Measurements from ENCODE around the gene FNTB.
"Not testable (repeated sequence)": the region's sequence is repeated elsewhere in the genome, so short reads cannot be mapped to it uniquely, and the experiment has no call there.

Gene FNTB

GRCh38 chr14:65054471-65055085 lies 67.9 kb downstream of the FNTB start:
- no peak for DNase-seq

DNA sequence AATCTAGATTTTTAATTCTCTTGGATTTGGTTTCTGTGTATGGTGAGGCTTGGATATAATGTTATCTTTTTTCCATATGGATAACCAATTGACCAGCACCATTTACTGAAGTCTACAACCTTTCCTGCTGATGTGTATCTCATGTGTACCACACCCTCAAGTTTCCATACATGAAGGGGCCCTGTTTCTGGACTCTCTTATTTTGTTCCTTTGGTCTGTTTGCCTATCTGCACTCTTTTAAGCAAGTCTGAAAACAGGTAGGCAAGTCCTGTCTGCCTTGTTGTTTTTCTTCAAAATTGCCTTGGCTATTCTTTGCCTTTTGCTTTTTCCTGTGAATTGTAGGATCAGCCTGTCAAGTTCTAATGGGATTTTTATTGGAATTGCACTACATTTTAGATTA lies 71.0 kb downstream of the FNTB start:
- DNase-seq = no peak

GRCh38 chr14:65062096-65063075 lies 75.7 kb downstream of the FNTB start:
- DNase-seq = peak; percentile 20

GRCh38 chr14:65065719-65066118 lies 79.0 kb downstream of the FNTB start:
- no peak for DNase-seq

DNA sequence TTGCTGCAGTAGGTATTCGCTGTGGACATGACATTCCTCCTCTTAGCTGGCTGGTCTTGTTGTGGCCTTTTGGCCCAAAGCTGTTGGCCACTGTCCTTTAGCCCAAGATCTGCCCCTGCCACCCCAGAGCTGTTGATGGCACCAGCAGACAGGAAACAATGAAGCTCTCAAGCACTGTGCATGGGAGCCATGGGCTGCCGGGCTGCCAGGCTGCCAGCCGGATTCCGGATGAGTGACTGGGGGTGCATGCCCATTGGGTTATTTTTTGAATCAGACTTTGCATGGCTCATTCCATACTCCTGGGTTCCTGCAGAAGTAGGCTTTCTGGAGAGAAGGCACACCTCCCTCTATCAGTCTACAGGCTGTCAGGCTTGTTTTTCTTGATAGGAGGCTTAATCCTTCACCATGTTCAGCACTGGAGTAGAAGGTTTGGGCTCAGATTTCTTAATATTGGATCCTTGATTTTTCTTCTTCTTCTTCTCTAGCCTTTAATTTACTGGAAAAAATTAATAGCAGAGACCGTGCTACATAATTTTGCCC lies 83.2 kb downstream of the FNTB start:
- no peak for DNase-seq

DNA sequence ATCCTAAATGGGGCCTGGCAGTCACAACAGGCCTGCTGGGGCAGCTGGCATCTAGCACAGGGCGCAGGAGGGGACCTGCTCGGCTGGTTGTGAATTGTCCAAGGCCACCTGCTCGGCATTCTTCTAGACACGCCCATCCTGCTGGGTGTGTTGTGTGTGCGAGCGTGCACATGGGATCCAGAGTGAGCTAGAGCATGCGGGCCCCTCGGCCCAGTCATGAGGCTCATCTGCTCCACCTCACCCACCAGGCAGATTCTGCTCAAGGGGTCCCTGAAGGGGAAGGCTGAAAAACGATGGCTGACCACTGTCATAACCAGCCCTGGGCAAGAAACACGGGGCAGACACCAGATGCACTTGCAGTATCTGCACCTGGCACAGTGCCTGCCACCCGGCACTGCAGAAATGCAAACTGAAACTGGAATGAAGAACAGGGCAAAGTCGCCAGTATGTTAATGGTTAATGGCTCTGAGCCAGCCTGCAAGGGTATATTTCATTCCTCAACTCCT lies 83.8 kb downstream of the FNTB start:
- DNase-seq = no peak

GRCh38 chr14:65071544-65071943 lies 84.8 kb downstream of the FNTB start:
- no peak for DNase-seq

DNA sequence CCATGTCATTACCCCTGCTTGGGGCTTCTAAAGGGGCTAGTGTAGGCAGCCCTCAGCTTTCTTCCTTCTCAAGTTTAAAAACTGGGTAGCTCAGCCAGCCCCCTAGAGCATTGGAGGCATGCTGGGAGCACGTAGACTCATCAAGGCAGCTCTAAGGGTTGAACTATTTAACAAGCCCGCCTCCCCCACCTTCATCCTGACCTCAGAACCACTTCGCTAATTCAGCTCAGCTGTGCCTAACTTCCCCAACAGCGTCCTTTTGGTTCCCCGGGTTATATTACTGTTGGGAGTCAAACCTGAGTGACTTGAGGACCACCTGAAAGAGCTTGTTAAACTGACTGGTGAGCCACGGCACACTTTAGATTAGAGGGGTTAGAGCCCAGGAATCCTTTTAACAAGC lies 85.6 kb downstream of the FNTB start:
- no peak for DNase-seq

DNA sequence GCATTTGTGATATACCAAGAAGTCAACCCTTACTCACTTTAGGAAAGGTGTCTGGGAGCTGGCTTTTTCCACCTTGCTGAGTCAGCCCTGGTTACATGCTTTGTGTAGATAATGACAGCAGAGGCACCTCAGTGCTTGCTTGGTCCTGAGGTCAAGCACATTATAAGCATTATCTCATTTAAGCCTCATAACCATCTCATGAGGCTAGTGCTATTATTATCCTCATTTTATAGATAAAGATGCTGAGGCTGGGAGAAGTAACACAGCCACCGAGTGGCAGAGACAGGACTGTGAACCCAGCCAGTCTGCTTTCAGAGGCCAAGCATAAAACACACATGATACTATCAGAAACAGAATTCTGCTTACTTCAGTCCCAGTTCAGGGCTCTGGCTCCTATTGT lies 86.2 kb downstream of the FNTB start:
- DNase-seq = no peak

DNA sequence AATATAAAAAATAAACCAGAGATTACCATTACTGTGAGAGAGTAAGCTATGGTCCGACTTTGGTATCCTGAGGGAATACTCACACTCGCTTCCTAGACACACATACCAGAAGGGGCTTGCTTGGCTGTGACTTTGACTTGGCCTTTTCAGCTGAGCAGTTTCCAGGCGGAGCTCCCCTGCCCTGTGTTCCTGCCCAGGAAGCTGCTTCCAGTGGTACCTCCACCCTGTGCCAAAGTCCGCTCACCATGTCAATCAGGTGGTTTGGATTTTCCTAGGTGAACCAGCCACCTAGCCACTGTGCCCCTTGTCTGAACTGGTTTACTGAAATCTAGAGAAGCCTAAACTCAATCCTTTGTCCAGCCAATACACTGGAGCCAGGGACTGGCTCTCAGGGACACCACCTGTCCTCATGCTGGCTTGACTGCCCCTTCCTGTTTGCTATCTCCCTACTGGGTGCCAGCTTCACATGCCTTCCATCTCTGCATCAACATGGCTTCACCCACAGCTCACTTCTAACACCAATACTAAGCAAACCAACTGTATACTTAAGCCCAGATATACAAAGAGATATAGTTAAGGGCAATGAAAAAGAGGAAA lies 87.0 kb downstream of the FNTB start:
- DNase-seq = no peak

DNA sequence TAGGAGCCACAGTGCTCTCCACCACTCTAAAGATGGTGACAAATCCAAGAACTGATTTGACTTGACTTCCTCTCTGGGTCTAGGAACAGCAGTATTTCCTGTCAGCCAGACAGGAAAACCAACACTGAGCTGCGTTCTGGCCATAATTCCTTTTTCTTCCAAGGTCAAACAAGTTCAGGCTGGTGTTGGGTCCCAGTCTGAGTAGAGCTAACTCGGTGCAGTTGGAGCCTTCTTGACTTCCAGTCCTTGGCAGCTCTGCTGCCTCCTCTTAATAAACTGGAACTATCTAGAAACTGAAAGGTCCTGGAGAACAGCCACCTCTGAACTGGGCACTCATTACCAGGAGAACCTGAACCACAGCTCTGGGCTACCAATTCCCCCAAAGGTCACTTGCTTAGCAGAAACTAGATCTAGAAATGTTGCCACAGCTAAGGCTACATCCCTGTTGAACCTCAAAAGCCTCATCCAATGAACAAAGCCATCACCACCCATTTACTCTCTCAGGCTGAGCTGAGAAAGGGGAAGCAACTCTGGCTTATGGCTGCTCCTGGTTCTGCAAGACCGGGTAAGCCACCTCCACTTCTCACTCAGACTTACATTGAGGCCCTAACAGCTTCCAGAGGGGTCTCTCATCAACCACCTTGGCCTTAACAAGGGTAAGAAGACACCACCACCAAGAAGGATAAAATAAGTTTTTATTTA lies 87.9 kb downstream of the FNTB start:
- no peak for DNase-seq

GRCh38 chr14:65075628-65076325 lies 89.1 kb downstream of the FNTB start:
- DNase-seq = no peak

- DNase-seq = no peak
Measured at GRCh38 chr14:65077318-65077717, 90.6 kb downstream of the FNTB start.

DNA sequence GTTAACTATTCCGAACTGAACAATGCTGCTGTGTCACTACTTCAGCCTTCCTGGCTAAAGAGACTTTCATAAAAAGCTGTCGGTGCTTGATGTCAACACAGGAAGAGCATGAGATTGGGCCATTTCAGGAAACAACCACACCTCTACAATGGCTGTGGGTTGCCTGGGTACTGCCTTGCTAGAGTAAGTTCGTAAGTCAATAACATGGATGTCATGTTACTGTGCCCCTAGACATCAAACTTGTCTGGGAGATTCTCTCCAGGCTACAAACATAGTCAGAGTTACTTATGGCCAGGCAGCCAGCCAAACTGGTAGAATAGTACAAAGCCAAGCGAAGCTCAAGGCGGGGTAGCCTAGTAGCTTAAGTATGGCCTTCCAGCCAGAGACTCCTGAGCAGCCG lies 92.5 kb downstream of the FNTB start:
- DNase-seq = no peak

GRCh38 chr14:65079768-65080167 lies 93.1 kb downstream of the FNTB start:
- DNase-seq = no peak

DNA sequence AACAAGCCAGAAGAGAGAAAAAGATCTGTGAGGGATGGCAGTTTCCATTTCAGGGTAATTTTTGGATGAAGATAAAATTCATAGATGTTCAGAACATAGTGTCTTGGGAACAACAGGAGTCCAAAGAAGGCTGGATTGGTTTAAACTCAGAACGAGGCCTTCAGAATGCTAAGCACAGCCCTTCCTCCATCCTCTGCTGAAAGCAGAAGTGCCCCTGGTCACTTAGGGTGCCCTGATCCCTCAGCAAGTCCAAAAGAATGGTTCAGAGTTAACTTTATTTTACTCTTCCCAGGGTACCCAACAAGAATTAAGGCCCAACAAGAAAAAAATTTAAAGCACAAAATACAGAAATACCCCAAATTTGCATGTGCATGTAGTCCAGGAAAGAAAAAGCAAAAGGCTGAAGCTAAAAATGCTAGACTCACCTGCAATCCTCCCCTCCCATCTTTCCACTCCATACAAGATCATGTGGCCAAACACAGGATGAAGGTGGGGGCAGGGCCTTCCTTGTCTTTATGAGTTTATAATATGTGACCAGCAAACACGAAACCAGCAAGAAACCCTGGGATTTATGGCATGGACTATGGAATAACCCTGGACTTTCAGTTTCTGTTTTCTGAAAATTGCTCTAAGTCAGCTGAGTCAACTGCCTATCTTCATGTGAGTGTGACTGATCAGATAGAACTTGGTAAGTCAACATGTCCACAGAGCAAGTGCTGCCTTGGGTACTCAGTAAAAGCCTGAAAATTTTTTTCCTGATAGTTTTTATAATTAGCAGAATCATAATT lies 94.5 kb downstream of the FNTB start:
- DNase-seq = no peak

DNA sequence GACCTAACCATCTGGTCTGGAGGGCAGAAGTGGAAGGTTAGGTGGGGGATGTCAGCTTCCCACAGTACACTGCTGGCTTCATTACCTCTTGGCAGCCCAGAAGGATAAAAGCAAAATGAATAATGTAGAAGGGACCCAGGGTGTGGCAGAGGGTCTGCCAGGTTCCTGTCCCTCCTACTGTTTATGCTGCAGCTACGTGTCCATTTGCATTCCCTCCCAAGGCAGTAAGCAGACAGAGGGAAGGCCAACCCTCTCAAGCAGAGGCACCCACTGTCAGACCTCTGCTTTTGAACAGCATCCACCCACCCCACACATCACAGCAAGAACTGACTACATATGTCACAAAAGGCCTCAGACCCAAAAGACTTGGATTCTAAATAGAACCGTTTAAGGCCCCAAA lies 96.2 kb downstream of the FNTB start:
- DNase-seq = no peak

DNA sequence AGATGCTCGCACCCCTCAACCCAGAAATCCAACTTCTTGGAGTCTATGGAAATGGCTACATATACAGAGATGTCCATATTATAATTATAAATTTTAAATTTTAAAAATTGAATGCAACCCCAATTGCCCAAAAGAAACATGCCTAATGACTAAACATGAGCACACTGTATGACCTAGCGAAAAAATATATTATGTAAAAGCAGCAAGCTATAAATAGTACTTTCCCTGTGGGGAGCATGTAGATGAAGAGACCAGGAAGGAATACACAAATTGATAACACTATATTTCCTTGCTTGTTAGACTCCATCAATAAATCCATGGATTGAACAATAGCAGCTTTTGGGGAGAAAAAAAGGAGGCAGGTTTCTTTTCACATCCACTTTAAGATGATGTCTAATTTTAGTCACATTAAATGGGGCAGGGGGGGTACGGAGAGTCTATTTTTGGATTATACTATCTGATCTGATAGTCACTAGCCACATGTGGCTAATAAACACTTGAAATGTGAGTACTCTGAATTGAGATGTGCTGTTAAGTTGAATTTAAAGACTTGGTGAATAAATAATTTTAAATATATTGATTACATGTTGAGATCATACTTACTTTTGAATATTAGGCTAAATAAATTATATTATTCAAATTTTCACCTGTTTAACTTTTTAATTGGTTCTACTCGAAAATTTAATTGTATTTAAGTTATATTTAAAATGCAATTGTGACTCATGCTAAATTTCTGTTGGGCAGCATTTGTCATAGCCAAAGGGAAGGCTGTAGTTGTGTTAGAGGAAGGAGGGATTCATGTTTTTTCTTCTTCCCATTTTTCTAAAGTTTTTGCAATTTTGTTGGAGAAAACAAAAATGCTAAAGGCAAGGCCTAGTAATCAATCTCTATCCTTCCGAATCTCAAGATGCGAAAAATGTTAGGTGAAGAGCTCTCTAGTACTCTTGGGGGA lies 98.1 kb downstream of the FNTB start:
- DNase-seq = no peak

DNA sequence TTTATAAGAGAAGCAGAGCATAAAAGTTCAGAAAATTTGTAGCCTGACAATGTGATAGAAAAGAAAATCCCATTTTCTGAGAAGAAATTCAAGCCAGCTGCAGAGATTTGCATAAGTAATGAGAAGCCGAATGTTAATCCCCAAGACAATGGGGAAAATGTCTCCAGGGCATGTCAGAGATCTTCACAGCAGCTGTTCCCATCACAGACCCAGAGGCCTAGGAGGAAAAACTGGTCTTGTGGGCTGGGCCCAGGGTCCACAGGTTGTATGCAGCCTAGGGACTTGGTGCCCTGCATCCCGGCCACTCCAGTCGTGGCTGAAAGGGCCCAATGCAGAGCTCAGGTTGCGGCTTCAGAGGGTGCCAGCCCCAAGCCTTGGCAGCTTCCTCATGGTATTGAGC lies 100.0 kb downstream of the FNTB start:
- DNase-seq = not testable (repeated sequence)

DNA sequence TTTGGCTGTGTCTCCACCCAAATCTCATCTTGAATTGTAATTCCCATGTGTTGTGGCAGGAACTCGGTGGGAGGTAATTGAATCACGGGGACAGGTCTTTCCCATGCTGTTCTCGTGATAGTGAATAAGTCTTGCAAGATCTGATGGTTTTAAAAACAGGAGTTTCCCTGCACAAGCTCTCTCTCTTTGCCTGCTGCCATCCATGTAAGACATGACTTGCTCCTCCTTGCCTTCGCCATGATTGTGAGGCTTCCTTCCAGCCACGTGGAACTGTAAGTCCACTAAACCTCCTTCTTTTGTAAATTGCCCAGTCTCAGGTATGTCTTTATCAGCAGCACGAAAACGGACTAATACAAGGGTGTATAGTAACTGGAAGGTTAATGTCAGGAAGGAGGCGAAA lies 101.1 kb downstream of the FNTB start:
- not testable (repeated sequence) for DNase-seq

Measured in HCEC 1CT (cell line).